Measurements from ENCODE around the gene KCNA10.

- TF ChIP-seq POLR2A (IDR thresholded peaks at IDR 0.05; ENCODE audit: low read length) (no peak), GATA1 (IDR thresholded peaks at IDR 0.05; ENCODE audit: low read depth, low read length) (no peak)
Observed at GRCh38 chr1:110525249-110525595, 6.2 kb upstream of the KCNA10 start.
